Right ventricle myocardium superior (tissue), 1 donor: ENCODE measurements around the gene OCIAD2. TPM values are rescaled to one million over a fixed set of nuclear protein-coding genes. Genes with fewer than 3 reads are reported as not detected.
"Not testable (repeated sequence)": the region's sequence is repeated elsewhere in the genome, so short reads cannot be mapped to it uniquely, and the experiment has no call there.

Experiments
- ATAC-seq: fragments of 200-7000 bp; cut with Tn5 transposase; one replicate; pipeline ENCODE4 v1.9.1; 2020; ENCODE audit warnings: mild to moderate bottlenecking; ENCODE audit not compliant: poor library complexity
- DNase-seq: peaks from one replicate; pipeline ENCODE4 v3.0.0-alpha.2; 2020
- intact Hi-C: fragments of 100-400 bp; cut with DNase I; formaldehyde crosslinking; loops from one replicate; pipeline ENCODE4 v1.11.2; 2022
- total RNA-seq: library from RNA; stranded (reverse); fragmentation: NEBNext Ultra II Directional; extraction: Animal tissue kit (Norgen Biotek cat#: 25700); gene quantifications from one replicate; pipeline ENCODE4 v1.2.1, GENCODE V29; 2021
- donor health status: DM: no; HTN: yes; CAD: no; lungs with severe emphysema.

The OCIAD2 gene
- total RNA-seq, 1 donor from 2014 or later: 16.6 TPM

DNA sequence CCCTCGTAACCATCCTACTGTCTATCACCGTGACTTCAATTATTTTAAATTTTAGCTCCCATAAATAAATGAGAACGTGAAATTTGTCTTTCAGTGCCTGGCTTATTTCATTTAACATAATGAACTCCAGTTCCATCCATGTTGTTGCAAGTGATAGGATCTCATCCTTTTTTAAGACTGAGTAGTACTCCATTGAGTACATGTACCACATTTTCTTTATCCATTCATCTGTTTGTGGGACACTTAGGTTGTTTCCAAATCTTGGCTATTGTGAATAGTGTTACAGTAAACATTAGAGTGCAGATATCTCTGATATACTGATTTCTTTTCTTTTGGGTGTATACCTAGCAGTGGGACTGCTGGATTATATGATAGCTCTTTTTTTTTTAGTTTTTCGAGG lies 42.8 kb downstream of the OCIAD2 start:
- DNase-seq (no peak), ATAC-seq (no peak)
- intact Hi-C loops: no loop called here

DNA sequence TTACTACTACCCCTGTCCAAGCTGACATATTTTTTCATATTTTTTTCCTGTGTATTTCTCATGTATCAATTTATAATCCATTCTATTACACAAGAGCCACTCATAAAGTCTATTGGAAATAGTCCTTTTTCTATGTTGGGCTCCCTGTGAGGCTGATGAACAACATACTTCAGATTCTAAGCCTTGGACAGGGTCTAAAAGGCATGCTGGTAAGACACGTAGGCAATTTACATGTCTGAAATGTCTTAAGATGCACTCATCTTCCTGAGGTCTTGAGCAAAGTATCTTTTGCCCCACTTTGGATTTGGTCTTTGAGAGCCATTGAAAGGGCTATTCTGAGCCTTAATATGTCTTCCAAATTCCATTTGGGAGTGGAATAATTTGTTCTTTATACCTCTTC lies 43.9 kb downstream of the OCIAD2 start:
- ATAC-seq (no peak), DNase-seq (no peak)
- intact Hi-C loops: no loop called here

DNA sequence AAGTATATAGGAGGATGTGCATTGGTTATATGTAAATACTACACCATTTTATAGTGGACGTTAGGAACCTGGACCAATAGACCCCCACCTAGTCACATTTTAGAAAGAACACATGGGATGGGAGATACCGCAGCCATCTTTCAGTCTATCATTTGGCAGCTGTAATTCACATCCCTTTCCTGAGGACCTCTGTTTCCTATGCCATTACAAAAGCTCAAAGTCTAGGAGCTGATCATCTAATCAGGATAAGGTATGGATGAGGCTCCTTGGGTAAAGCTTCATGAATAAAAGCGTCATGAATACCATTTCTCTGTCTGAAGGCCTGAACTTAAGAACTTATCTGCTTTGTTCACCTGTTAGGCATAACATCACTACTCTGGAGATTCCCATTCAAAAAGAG lies 44.5 kb downstream of the OCIAD2 start:
- no peak for ATAC-seq
- DNase-seq: no peak
- intact Hi-C loops: no loop called here

DNA sequence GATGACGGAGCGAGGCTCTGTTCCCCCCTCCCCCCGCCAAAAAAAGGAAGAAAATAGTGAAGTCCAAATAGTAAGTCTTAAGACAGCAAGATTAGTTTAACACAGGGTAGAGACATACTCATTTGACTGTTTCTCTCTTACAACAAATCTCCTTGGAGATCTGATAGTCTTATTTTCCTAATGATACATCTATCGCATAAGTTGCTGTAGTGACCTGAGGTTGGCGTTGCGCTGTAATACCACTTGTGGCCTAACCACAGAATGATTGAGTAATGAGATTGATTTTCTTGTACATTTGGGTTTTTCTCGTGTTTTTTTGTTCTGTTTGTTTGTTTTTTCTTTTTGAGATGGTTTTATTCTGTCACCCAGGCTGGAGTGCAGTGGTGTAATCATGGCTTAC lies 48.4 kb downstream of the OCIAD2 start:
- intact Hi-C loops: no loop called here
- DNase-seq (no peak), ATAC-seq (no peak)

DNA sequence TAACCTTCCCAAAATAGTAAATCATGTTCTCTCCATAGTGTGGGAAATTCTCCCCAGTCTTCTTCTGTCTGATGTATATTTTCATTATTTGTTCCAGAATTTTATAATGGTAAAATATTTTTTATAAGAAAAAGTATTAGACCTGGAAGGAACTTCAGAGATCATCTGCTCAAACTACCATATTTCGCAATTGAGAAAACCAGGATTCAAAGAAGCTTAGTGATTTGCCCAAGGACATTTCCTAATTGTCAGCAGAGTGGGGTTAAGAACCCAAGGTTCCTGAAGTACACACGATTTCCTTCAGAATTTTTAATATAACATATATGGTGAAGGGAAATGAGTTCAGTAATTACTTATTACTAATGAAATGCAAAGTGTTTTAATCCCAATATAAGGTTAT lies 51.6 kb downstream of the OCIAD2 start:
- no peak for DNase-seq
- intact Hi-C loops: no loop called here
- ATAC-seq: no peak

DNA sequence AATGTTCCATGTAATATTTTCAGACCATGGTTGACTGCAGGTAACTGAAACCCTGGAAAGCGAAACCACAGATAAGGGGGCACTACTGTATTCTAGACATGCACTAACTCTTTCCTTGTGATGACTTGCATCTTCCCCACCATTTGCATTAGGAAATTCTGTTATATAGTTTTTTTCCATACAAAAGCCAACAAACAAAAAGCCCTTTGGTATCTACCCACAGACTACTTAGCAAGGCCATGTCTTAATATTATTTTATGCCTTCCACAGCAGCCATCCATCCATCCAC lies 52.2 kb downstream of the OCIAD2 start:
- no peak for DNase-seq
- no peak for ATAC-seq
- intact Hi-C loops: no loop called here

DNA sequence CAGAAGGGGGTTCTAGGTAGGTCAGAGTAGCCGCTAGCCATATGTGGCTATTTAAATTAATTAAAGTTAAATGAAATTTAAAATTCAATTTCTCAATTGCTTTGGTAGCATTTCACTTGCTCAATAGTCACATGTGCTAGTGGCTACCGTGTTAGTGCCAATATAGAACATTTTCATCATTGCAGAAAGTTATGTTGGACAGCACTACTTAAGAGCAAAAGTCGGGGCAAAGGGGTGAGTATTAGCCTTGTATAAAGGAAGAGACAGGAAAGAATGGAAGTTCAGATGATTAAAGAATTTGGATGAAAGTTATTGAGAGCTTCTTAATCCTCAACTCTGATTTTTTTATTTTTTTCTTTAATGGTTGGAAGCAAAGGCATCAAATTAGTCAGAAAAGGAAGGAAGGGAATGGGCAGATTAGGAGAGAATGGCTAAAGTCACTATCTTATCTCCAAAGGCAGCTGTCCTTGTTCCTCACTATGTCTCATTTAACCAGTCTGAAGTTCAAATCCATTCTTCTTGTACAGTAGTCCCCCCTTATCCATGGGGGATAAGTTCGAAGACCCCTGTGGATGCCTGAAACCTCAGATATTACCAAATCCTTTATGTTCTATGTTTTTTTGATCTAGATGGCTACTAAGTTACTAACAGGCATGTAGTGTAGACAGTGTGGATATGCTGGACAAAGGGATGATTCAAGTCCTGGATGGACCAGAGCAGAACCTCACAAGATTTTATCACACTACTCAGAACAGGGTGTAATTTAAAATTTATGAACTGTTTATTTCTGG lies 52.8 kb downstream of the OCIAD2 start:
- DNase-seq: no peak
- intact Hi-C loops: no loop called here
- ATAC-seq: no peak

DNA sequence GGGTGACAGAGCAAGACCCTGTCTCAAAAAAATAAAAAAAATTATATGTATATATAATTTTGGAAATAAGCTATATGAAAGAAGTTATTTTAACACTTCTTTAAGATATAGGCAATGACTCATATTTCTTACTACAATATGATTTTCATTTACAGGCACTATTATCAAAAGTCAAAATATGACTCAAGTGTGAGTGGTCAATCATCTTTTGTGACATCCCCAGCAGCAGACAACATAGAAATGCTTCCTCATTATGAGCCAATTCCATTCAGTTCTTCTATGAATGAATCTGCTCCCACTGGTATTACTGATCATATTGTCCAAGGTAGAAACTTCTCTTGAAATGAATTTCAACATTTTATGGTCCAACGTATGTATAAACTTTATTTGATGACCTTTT lies 54.9 kb downstream of the OCIAD2 start:
- no peak for ATAC-seq
- intact Hi-C loops: no loop called here
- no peak for DNase-seq

DNA sequence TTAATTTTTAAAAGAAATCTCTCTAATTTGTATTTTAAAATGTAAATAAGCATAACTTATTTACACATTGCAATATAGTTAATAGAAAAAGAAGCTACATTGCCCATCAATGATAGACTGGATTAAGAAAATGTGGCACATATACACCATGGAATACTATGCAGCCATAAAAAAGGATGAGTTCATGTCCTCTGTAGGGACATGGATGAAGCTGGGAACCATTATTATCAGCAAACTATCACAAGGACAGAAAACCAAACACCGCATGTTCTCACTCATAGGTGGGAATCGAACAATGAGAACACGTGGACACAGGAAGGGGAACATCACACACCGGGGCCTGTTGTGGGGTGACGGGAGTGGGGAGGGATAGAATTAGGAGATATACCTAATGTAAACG lies 57.8 kb downstream of the OCIAD2 start:
- intact Hi-C loops, DNase-seq, ATAC-seq: not testable (repeated sequence)

DNA sequence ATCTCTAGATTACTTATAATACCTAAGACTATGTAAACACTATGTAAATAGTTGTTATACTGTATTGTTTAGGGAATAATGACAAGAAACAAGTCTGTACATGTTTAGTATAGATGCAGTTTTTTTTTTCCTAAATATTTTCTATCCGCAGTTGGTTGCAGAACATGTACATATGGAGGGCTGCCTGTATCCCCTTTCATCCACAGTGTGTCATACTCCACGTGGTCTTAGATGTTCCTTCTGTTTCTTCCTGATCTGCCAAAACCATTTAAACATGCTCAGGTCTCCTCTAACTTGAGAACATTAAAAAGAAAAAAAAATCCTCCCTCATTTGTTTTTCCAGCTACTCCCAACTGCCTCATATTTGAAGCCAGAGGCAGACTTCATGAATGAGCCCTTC lies 61.7 kb downstream of the OCIAD2 start:
- DNase-seq (no peak), ATAC-seq (no peak)
- intact Hi-C loops: no loop called here

DNA sequence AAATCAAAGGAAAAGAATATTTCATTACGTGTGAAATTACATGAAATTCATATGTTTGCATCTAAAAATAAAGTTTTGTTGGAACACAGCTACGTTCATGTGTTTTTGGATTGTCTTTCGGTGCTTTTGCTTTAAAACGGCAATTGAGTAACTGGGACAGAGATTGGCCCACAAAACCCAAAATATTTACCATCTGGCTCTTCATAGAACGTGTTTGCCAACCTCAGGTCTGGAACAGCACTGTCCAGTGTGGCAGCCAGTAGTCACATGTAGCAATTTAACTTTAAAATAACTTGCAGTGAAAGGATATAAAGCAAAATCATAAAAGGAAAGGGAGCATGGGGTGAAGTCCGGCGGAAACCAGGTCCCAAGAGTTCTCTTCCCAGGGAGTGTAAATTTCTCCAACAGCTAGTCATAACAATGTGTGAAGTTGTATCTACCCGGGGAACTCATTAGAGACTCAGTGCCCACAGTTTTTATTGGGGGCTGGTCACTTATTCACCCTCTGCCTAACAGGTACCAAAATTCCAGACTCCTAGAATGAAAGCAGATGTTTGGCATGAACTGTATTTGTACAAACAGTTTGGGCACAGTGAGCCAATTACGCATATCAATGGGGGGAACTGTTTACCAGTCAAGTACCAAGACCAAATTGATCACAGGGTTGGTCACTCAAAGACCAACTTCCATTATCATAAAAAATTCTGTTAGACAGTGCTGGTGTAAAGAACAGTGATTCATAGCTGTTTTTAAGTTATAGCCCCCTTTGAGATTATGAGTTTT lies 65.3 kb downstream of the OCIAD2 start:
- DNase-seq (no peak), ATAC-seq (no peak)
- intact Hi-C loops: no loop called here

DNA sequence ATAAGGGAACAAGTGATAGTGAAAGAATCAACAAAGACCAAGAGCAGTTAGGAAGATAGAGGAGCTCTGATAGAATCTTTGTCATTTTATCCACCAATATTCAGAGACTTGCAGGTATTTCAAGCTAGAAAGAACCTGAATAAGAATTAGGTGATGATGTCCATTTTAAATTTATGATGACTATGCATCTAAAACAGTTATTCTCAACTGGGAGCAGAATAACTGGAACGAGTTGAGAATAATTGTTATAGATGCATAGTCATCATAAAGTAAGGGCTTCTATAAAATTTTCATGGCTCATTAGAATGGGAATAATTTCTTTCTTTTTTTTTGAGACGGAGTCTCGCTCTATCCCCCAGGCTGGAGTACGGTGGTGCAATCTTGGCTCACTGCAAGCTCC lies 69.9 kb downstream of the OCIAD2 start:
- intact Hi-C loops: no loop called here
- no peak for DNase-seq
- ATAC-seq: no peak

Other genes with a start within 250 kb of the OCIAD2 start
- gene FRYL, start 126.5 kb downstream of the OCIAD2 start, total RNA-seq: 27.9 TPM
- 121 TPM for gene OCIAD1, start 75.7 kb downstream of the OCIAD2 start, total RNA-seq
- gene CWH43, start 79.5 kb upstream of the OCIAD2 start, total RNA-seq: not detected